Hepatocyte (in vitro differentiated cells): ENCODE results near the gene KHDRBS1. TPM values are rescaled to one million over a fixed set of nuclear protein-coding genes. Genes with fewer than 3 reads are reported as not detected.
"Not testable (repeated sequence)": the region's sequence is repeated elsewhere in the genome, so short reads cannot be mapped to it uniquely, and the experiment has no call there.

Source experiments
- DNase-seq: peaks from one replicate; pipeline ENCODE4 v3.0.0-alpha.2; 2016; ENCODE audit warnings: low spot score
- H2AFZ ChIP-seq: fragments of 200-600 bp; sonication (generic); 2 replicates; pipeline ENCODE4 v1.6.0; 2016; ENCODE audit warnings: antibody characterized with exemption, mild to moderate bottlenecking
- H3K27ac ChIP-seq: fragments of 200-600 bp; sonication (generic); 2 replicates; pipeline ENCODE4 v1.5.1; 2016; ENCODE audit warnings: mild to moderate bottlenecking
- H3K27me3 ChIP-seq: fragments of 200-600 bp; sonication (generic); 2 replicates; pipeline ENCODE4 v1.6.1; 2016
- H3K36me3 ChIP-seq: fragments of 200-600 bp; sonication (generic); replicated peaks from 2 replicates; pipeline ENCODE4 v1.5.1; 2016; ENCODE audit warnings: low read depth; ENCODE audit not compliant: insufficient read depth
- H3K4me1 ChIP-seq: fragments of 200-600 bp; sonication (generic); 2 replicates; pipeline ENCODE4 v1.5.1; 2016; ENCODE audit warnings: mild to moderate bottlenecking, moderate library complexity; ENCODE audit not compliant: insufficient read depth
- H3K4me2 ChIP-seq: fragments of 200-600 bp; sonication (generic); 2 replicates; pipeline ENCODE4 v1.6.0; 2016
- H3K4me3 ChIP-seq: fragments of 200-600 bp; sonication (generic); 2 replicates; pipeline ENCODE4 v1.5.1; 2016; ENCODE audit warnings: mild to moderate bottlenecking
- H3K79me2 ChIP-seq: fragments of 200-600 bp; sonication (generic); 2 replicates; pipeline ENCODE4 v1.6.0; 2017; ENCODE audit warnings: mild to moderate bottlenecking
- H3K9me2 ChIP-seq: fragments of 200-600 bp; sonication (generic); replicated peaks from 2 replicates; pipeline ENCODE4 v1.6.0; 2017; ENCODE audit warnings: mild to moderate bottlenecking; ENCODE audit not compliant: insufficient read depth
- H3K9me3 ChIP-seq: fragments of 200-600 bp; sonication (generic); 2 replicates; pipeline ENCODE4 v1.5.1; 2016; ENCODE audit warnings: low read depth, mild to moderate bottlenecking
- H4K20me1 ChIP-seq: fragments of 200-600 bp; sonication (generic); 2 replicates; pipeline ENCODE4 v1.6.0; 2016; ENCODE audit warnings: mild to moderate bottlenecking; ENCODE audit not compliant: insufficient read depth, poor library complexity, severe bottlenecking
- CTCF ChIP-seq: fragments of 200-600 bp; sonication (generic); IDR thresholded peaks from 2 replicates; pipeline ENCODE4 v1.5.1; 2016; ENCODE audit warnings: antibody characterized with exemption, mild to moderate bottlenecking; ENCODE audit not compliant: poor library complexity
- EZH2 ChIP-seq: fragments of 200-600 bp; sonication (generic); IDR thresholded peaks from 2 replicates; pipeline ENCODE4 v1.6.1; 2016; ENCODE audit warnings: antibody characterized with exemption, mild to moderate bottlenecking, borderline replicate concordance
- EZH2phosphoT487 ChIP-seq: fragments of 200-600 bp; sonication (generic); IDR thresholded peaks from one replicate; pipeline ENCODE4 v1.6.1; 2018; ENCODE audit warnings: antibody characterized with exemption, mild to moderate bottlenecking, low read depth, moderate library complexity; ENCODE audit not compliant: unreplicated experiment, severe bottlenecking
- WGBS: methylation state at CpG from one replicate; pipeline ENCODE4 v1.1.6; 2016; ENCODE audit warnings: low lambda C conversion rate; ENCODE audit errors: missing lambda C conversion rate; 5-methylcytosine and 5-hydroxymethylcytosine counted together
- polyA plus RNA-seq: library from polyadenylated mRNA; unstranded; fragments of >200 nt; fragmentation: Nextera tagmentation; extraction: Ambion mirVana; gene quantifications from 2 replicates; pipeline ENCODE4 v1.2.1, GENCODE V29; 2016
- total RNA-seq: library from RNA; depleted of rRNA; stranded (reverse); fragments of >200 nt; gene quantifications from 2 replicates; pipeline ENCODE4 v1.2.3, GENCODE V29; 2014

KHDRBS1 gene
- total and polyA plus RNA-seq, 2 experiments from 2014 or later = 81.9 to 98.7 TPM

- Histone ChIP-seq H3K27me3 (no peaks in the 10 kb centered on the region), H3K9me3 (no peaks in the 10 kb centered on the region), H3K4me3 (no peak overlapping the region), H2AFZ (no peak overlapping the region), H3K9me2 (no peaks in the 10 kb centered on the region), H3K79me2 (no peaks in the 10 kb centered on the region), H3K36me3 (peaks cover 4% of the 10 kb centered on the region), H3K27ac (peak overlapping the region; percentile 89), H3K4me2 (peak overlapping the region; percentile 31), H3K4me1 (peaks cover 13% of the 10 kb centered on the region), H4K20me1 (no peaks in the 10 kb centered on the region)
- no peak for TF ChIP-seq EZH2
- TF ChIP-seq CTCF = peak; percentile 58
- no peak for TF ChIP-seq EZH2phosphoT487
- DNase-seq = peak; percentile 60
- 61% methylated on average over 1 of the region's 1 CpG for WGBS
Measured at GRCh38 chr1:32063261-32063681, 49.6 kb downstream of the KHDRBS1 start.

GRCh38 chr1:32065613-32066488 is 52.2 kb downstream of the KHDRBS1 start:
- H4K20me1 ChIP-seq, H3K9me3 ChIP-seq, H3K36me3 ChIP-seq, H2AFZ ChIP-seq, H3K4me2 ChIP-seq, H3K79me2 ChIP-seq, H3K4me3 ChIP-seq, H3K27ac ChIP-seq, H3K27me3 ChIP-seq, H3K9me2 ChIP-seq, DNase-seq: not testable (repeated sequence)
- peaks cover 13% of the 10 kb centered on the region for H3K4me1 ChIP-seq
- WGBS = 86% methylated on average over 21 of the region's 21 CpGs

GRCh38 chr1:32066489-32066873 is 52.8 kb downstream of the KHDRBS1 start:
- Histone ChIP-seq H4K20me1 (no peaks in the 10 kb centered on the region), H3K9me2 (no peaks in the 10 kb centered on the region), H3K27ac (no peak overlapping the region), H3K4me3 (no peak overlapping the region), H3K36me3 (no peaks in the 10 kb centered on the region), H3K27me3 (no peaks in the 10 kb centered on the region), H3K4me1 (peaks cover 13% of the 10 kb centered on the region), H2AFZ (no peak overlapping the region), H3K4me2 (no peak overlapping the region), H3K79me2 (no peaks in the 10 kb centered on the region), H3K9me3 (no peaks in the 10 kb centered on the region)
- TF ChIP-seq CTCF (no peak), EZH2phosphoT487 (no peak), EZH2 (no peak)
- 60% methylated on average over 4 of the region's 4 CpGs for WGBS
- no peak for DNase-seq

- Histone ChIP-seq H3K9me3 (no peaks in the 10 kb centered on the region), H3K9me2 (no peaks in the 10 kb centered on the region), H3K36me3 (no peaks in the 10 kb centered on the region), H3K4me2 (no peak overlapping the region), H3K4me1 (peaks cover 4% of the 10 kb centered on the region), H3K4me3 (no peak overlapping the region), H4K20me1 (no peaks in the 10 kb centered on the region), H2AFZ (no peak overlapping the region), H3K27me3 (no peaks in the 10 kb centered on the region), H3K79me2 (peaks cover 6% of the 10 kb centered on the region), H3K27ac (no peak overlapping the region)
- WGBS = 87% methylated on average over 5 of the region's 5 CpGs
- DNase-seq = no peak
- TF ChIP-seq EZH2phosphoT487 (no peak), CTCF (no peak), EZH2 (no peak)
Measured at GRCh38 chr1:32068957-32069588, 55.4 kb downstream of the KHDRBS1 start.
